Left cardiac atrium (tissue), 4 donors: ENCODE data around the gene ARID1B. TPM values are rescaled to one million over a fixed set of nuclear protein-coding genes. Genes with fewer than 3 reads are reported as not detected.

Source experiments
- ATAC-seq, 2 donors: fragments of 200-7000 bp; cut with Tn5 transposase; one replicate each; pipeline ENCODE4 v1.9.1; 2020; ENCODE audit warnings: mild to moderate bottlenecking in 2 of 2, moderate library complexity in 2 of 2
- DNase-seq: peaks from one replicate; pipeline ENCODE4 v3.0.0-alpha.2; 2020
- intact Hi-C, 2 donors: fragments of 100-400 bp; cut with DNase I; formaldehyde crosslinking; loops; one replicate each; pipeline versions ENCODE4 v1.14.1 to v1.15.1; 2022 to 2023
- total RNA-seq, 2 donors: library from RNA; stranded (reverse); fragmentation: NEBNext Ultra II Directional; extraction: Animal tissue kit (Norgen Biotek cat#: 25700); gene quantifications; one replicate each; pipeline ENCODE4 v1.2.1, GENCODE V29; 2021
- donor health status: DM: no; HTN: yes; CAD: no.
- donor health status: DM: no; HTN: yes; CAD: no; lungs with severe emphysema.
- donor health status: DM: yes; HTN: yes; CAD: no.
- donor health status: Dilated cardiomyopathy.

The ARID1B gene
- total RNA-seq, 2 donors from 2014 or later, result 45.4 to 48.0 TPM

GRCh38 chr6:157236040-157236725 lies 459.0 kb downstream of the ARID1B start:
- ATAC-seq, result peak; percentile 36 to 62
- intact Hi-C loops, result loop anchor here in 1 of 2 donors (5.0 kb wide), 1 partner anchor 36 kb away; no protein-coding TSS in a partner anchor
- DNase-seq, result peak; percentile 23

- intact Hi-C loops, result loop anchor here in 1 of 2 donors (5.0 kb wide), 1 partner anchor 34 kb away; no protein-coding TSS in a partner anchor
- no peak for DNase-seq
- ATAC-seq, result no peak
Measured at GRCh38 chr6:157238346-157238745, 461.2 kb downstream of the ARID1B start.

- DNase-seq, result peak; percentile 4
- intact Hi-C loops, result loop anchor here in 1 of 2 donors (5.0 kb wide), 1 partner anchor 33 kb away; no protein-coding TSS in a partner anchor
- no peak for ATAC-seq
Measured at GRCh38 chr6:157239148-157239547, 462.0 kb downstream of the ARID1B start.

- DNase-seq, result no peak
- no peak for ATAC-seq
- intact Hi-C loops, result loop anchor here in 1 of 2 donors (5.0 kb wide), 1 partner anchor 33 kb away; no protein-coding TSS in a partner anchor
Measured at GRCh38 chr6:157239671-157240058, 462.5 kb downstream of the ARID1B start.

- DNase-seq (peak; percentile 64), ATAC-seq (peak; percentile 5 to 55)
- intact Hi-C loops, result no loop called here
Measured at GRCh38 chr6:157240059-157240959, 463.1 kb downstream of the ARID1B start.

GRCh38 chr6:157240960-157241311 lies 463.8 kb downstream of the ARID1B start:
- intact Hi-C loops, result no loop called here
- ATAC-seq, result no peak
- peak; percentile 12 for DNase-seq

- intact Hi-C loops, result no loop called here
- peak; percentile 9 for DNase-seq
- no peak for ATAC-seq
Measured at GRCh38 chr6:157242791-157243190, 465.6 kb downstream of the ARID1B start.

GRCh38 chr6:157244175-157244574 lies 467.0 kb downstream of the ARID1B start:
- peak; percentile 17 for DNase-seq
- intact Hi-C loops, result no loop called here
- peak; percentile 27 to 32 for ATAC-seq

GRCh38 chr6:157244780-157245179 lies 467.6 kb downstream of the ARID1B start:
- no peak for ATAC-seq

GRCh38 chr6:157245436-157245835 lies 468.3 kb downstream of the ARID1B start:
- intact Hi-C loops, result no loop called here
- ATAC-seq, result no peak
- peak; percentile 8 for DNase-seq

More at GRCh38 chr6:157244780-157245179, 467.6 kb downstream of the ARID1B start:
- intact Hi-C loops, result no loop called here
- peak; percentile 4 for DNase-seq

- ATAC-seq (peak; percentile 9 to 52), DNase-seq (peak; percentile 33)
- intact Hi-C loops, result no loop called here
Measured at GRCh38 chr6:157246048-157246630, 469.0 kb downstream of the ARID1B start.

GRCh38 chr6:157246771-157247484 lies 469.8 kb downstream of the ARID1B start:
- DNase-seq, result peak; percentile 3
- ATAC-seq, result no peak
- intact Hi-C loops, result no loop called here

- ATAC-seq, result no peak
Measured at GRCh38 chr6:157248264-157248663, 471.1 kb downstream of the ARID1B start.

GRCh38 chr6:157249826-157250225 lies 472.6 kb downstream of the ARID1B start:
- intact Hi-C loops, result no loop called here
- ATAC-seq, result no peak
- peak; percentile 3 for DNase-seq

More at GRCh38 chr6:157248264-157248663, 471.1 kb downstream of the ARID1B start:
- intact Hi-C loops, result no loop called here
- DNase-seq, result no peak

GRCh38 chr6:157251586-157252247 lies 474.5 kb downstream of the ARID1B start:
- intact Hi-C loops, result no loop called here
- DNase-seq (peak; percentile 4), ATAC-seq (no peak)

- peak; percentile 86 to 88 for ATAC-seq
- peak; percentile 53 for DNase-seq
- intact Hi-C loops, result no loop called here
Measured at GRCh38 chr6:157253017-157253416, 475.8 kb downstream of the ARID1B start.

- ATAC-seq, result no peak
- intact Hi-C loops, result no loop called here
Measured at GRCh38 chr6:157253699-157254098, 476.5 kb downstream of the ARID1B start.

GRCh38 chr6:157254538-157254937 lies 477.4 kb downstream of the ARID1B start:
- no peak for ATAC-seq
- intact Hi-C loops, result no loop called here
- no peak for DNase-seq

More at GRCh38 chr6:157253699-157254098, 476.5 kb downstream of the ARID1B start:
- no peak for DNase-seq
